WTC11 (cell line): Measurements from ENCODE around the gene GNAI3.

Source experiments
- ATF3 ChIP-seq: sonication (generic); formaldehyde crosslinking; conservative IDR thresholded peaks from 2 replicates; pipeline ENCODE4 v1.8.1; 2022; ENCODE audit warnings: mild to moderate bottlenecking, missing genetic modification reagents
- CTCF ChIP-seq: fragments of 200-600 bp; IDR thresholded peaks from 2 replicates; pipeline ENCODE4 v1.8.0; 2022; ENCODE audit warnings: antibody characterized with exemption
- ESRRA ChIP-seq: sonication (generic); formaldehyde crosslinking; IDR thresholded peaks from 2 replicates; pipeline ENCODE4 v1.8.1; 2022; ENCODE audit warnings: mild to moderate bottlenecking, missing genetic modification reagents, borderline replicate concordance
- FOXJ3 ChIP-seq: sonication (generic); formaldehyde crosslinking; IDR thresholded peaks from 2 replicates; pipeline ENCODE4 v1.9.0; 2021; ENCODE audit warnings: missing genetic modification reagents, mild to moderate bottlenecking, borderline replicate concordance
- JUN ChIP-seq: sonication (generic); formaldehyde crosslinking; IDR thresholded peaks from 2 replicates; pipeline ENCODE4 v1.8.0; 2023; ENCODE audit warnings: mild to moderate bottlenecking, missing genetic modification reagents
- NR3C1 ChIP-seq: sonication (generic); formaldehyde crosslinking; conservative IDR thresholded peaks from 2 replicates; pipeline ENCODE4 v1.8.1; 2023; ENCODE audit warnings: low read depth, mild to moderate bottlenecking, missing genetic modification reagents
- RELA ChIP-seq: sonication (generic); formaldehyde crosslinking; IDR thresholded peaks from 2 replicates; pipeline ENCODE4 v1.8.1; 2022; ENCODE audit warnings: missing genetic modification reagents, mild to moderate bottlenecking, borderline replicate concordance
- SMAD3 ChIP-seq: sonication (generic); formaldehyde crosslinking; IDR thresholded peaks from 2 replicates; pipeline ENCODE4 v1.8.0; 2022; ENCODE audit warnings: missing genetic modification reagents, mild to moderate bottlenecking, borderline replicate concordance
- SP1 ChIP-seq: sonication (generic); formaldehyde crosslinking; conservative IDR thresholded peaks from 2 replicates; pipeline ENCODE4 v1.8.1; 2022; ENCODE audit warnings: missing genetic modification reagents
- TEAD4 ChIP-seq: sonication (generic); formaldehyde crosslinking; IDR thresholded peaks from 2 replicates; pipeline ENCODE4 v1.8.0; 2022; ENCODE audit warnings: mild to moderate bottlenecking, missing genetic modification reagents
- TF ChIP-seq, protein P1 (sequence below): sonication (generic); formaldehyde crosslinking; IDR thresholded peaks from 2 replicates; pipeline ENCODE4 v1.8.1; 2022; ENCODE audit warnings: low read depth, missing genetic modification reagents, borderline replicate concordance
- TF ChIP-seq, protein P2 (sequence below): sonication (generic); formaldehyde crosslinking; IDR thresholded peaks from 2 replicates; pipeline ENCODE4 v1.8.1; 2023; ENCODE audit warnings: mild to moderate bottlenecking, missing genetic modification reagents, borderline replicate concordance
- TF ChIP-seq, protein P3 (sequence below): fragments of 250-450 bp; sonication (Bioruptor Pico); IDR thresholded peaks from 2 replicates; pipeline ENCODE4 v2.1.2; 2022; ENCODE audit warnings: mild to moderate bottlenecking, moderate library complexity

GRCh38 chr1:109582021-109582420 is 33.6 kb downstream of the GNAI3 start:
- no peak for TF ChIP-seq TEAD4
- no peak for TF ChIP-seq CTCF
- TF ChIP-seq NR3C1 (CRISPR knock-in tag): no peak
- TF ChIP-seq SMAD3: no peak
- TF ChIP-seq ESRRA (CRISPR knock-in tag): no peak
- no peak for TF ChIP-seq RELA (CRISPR knock-in tag)
- TF ChIP-seq JUN: no peak
- TF ChIP-seq, protein P1, sequence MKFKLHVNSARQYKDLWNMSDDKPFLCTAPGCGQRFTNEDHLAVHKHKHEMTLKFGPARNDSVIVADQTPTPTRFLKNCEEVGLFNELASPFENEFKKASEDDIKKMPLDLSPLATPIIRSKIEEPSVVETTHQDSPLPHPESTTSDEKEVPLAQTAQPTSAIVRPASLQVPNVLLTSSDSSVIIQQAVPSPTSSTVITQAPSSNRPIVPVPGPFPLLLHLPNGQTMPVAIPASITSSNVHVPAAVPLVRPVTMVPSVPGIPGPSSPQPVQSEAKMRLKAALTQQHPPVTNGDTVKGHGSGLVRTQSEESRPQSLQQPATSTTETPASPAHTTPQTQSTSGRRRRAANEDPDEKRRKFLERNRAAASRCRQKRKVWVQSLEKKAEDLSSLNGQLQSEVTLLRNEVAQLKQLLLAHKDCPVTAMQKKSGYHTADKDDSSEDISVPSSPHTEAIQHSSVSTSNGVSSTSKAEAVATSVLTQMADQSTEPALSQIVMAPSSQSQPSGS (CRISPR knock-in tag): no peak
- no peak for TF ChIP-seq FOXJ3
- no peak for TF ChIP-seq ATF3
- no peak for TF ChIP-seq SP1 (CRISPR knock-in tag)
- TF ChIP-seq, protein P2, sequence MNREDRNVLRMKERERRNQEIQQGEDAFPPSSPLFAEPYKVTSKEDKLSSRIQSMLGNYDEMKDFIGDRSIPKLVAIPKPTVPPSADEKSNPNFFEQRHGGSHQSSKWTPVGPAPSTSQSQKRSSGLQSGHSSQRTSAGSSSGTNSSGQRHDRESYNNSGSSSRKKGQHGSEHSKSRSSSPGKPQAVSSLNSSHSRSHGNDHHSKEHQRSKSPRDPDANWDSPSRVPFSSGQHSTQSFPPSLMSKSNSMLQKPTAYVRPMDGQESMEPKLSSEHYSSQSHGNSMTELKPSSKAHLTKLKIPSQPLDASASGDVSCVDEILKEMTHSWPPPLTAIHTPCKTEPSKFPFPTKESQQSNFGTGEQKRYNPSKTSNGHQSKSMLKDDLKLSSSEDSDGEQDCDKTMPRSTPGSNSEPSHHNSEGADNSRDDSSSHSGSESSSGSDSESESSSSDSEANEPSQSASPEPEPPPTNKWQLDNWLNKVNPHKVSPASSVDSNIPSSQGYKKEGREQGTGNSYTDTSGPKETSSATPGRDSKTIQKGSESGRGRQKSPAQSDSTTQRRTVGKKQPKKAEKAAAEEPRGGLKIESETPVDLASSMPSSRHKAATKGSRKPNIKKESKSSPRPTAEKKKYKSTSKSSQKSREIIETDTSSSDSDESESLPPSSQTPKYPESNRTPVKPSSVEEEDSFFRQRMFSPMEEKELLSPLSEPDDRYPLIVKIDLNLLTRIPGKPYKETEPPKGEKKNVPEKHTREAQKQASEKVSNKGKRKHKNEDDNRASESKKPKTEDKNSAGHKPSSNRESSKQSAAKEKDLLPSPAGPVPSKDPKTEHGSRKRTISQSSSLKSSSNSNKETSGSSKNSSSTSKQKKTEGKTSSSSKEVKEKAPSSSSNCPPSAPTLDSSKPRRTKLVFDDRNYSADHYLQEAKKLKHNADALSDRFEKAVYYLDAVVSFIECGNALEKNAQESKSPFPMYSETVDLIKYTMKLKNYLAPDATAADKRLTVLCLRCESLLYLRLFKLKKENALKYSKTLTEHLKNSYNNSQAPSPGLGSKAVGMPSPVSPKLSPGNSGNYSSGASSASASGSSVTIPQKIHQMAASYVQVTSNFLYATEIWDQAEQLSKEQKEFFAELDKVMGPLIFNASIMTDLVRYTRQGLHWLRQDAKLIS (CRISPR knock-in tag): no peak
- TF ChIP-seq, protein P3, sequence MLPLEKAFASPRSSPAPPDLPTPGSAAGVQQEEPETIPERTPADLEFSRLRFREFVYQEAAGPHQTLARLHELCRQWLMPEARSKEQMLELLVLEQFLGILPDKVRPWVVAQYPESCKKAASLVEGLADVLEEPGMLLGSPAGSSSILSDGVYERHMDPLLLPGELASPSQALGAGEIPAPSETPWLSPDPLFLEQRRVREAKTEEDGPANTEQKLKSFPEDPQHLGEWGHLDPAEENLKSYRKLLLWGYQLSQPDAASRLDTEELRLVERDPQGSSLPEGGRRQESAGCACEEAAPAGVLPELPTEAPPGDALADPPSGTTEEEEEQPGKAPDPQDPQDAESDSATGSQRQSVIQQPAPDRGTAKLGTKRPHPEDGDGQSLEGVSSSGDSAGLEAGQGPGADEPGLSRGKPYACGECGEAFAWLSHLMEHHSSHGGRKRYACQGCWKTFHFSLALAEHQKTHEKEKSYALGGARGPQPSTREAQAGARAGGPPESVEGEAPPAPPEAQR (CRISPR knock-in tag): no peak
